GM12878 (cell line): ENCODE data around the gene EXOSC10. TPM values are rescaled to one million over a fixed set of nuclear protein-coding genes. Genes with fewer than 3 reads are reported as not detected.

Source experiments
- ATAC-seq: fragments of 200-7000 bp; cut with Tn5 transposase; 3 replicates; pipeline ENCODE4 v1.9.1; 2020; ENCODE audit warnings: mild to moderate bottlenecking, moderate library complexity
- BruUV-seq: library from RNA; stranded (reverse); fragments of 400-500 nt; replicated peaks from 2 replicates; lab custom pipeline; 2021; lab: Mats Ljungman, UMichigan
- CTCF ChIA-PET: fragments of 300-600 bp; sonication (Branson Sonifier 250); formaldehyde crosslinking; extraction: SDS; loops from one replicate; lab custom pipeline; 2021; ENCODE audit warnings: inconsistent platforms; lab: Yijun Ruan, JAX
- POLR2A ChIA-PET: fragments of 350-600 bp; formaldehyde crosslinking; extraction: SDS; loops from one replicate; lab custom pipeline; 2021; ENCODE audit warnings: inconsistent platforms; lab: Charles Lee
- RAD21 ChIA-PET: fragments of 300-600 bp; sonication (Branson Sonifier 250); formaldehyde crosslinking; loops from one replicate; lab custom pipeline; 2023; ENCODE audit warnings: antibody characterized with exemption; ENCODE audit not compliant: unreplicated experiment; lab: Charles Lee
- SMC1A ChIA-PET: fragments of 300-600 bp; sonication (Branson Sonifier 250); formaldehyde crosslinking; loops from one replicate; lab custom pipeline; 2023; ENCODE audit not compliant: unreplicated experiment, uncharacterized antibody; lab: Charles Lee
- DNase-seq: peaks from one replicate; pipeline ENCODE4 v3.0.0-alpha.2; 2011; ENCODE audit warnings: low read depth, low spot score
- FAIRE-seq: peaks from 3 replicates; lab custom pipeline; 2011; peaks lifted over from hg19 to GRCh38; lab: Jason Lieb, UNC
- H2AFZ ChIP-seq: 2 replicates; pipeline ENCODE4 v1.6.0; 2011; ENCODE audit warnings: low read depth, low read length, control low read depth; ENCODE audit not compliant: control insufficient read depth
- H3K27ac ChIP-seq: 2 replicates; pipeline ENCODE4 v1.5.1; 2011; ENCODE audit warnings: control low read depth; ENCODE audit not compliant: control insufficient read depth, insufficient read depth
- H3K27me3 ChIP-seq, 2 experiments: replicated peaks in 1 of 2; 2 replicates each; pipeline versions ENCODE4 v1.6.0 to v1.6.1; 2011; ENCODE audit warnings: low read length in 1 of 2; ENCODE audit not compliant: control insufficient read depth in 2 of 2, insufficient read depth in 2 of 2
- H3K36me3 ChIP-seq, 2 experiments: 2 replicates each; pipeline ENCODE4 v1.5.1; 2011; ENCODE audit warnings: low read length in 1 of 2; ENCODE audit not compliant: control insufficient read depth in 2 of 2, insufficient read depth in 2 of 2
- H3K4me1 ChIP-seq: 2 replicates; pipeline ENCODE4 v1.6.1; 2011; ENCODE audit warnings: mild to moderate bottlenecking, low read length, moderate library complexity, mixed read lengths; ENCODE audit not compliant: control insufficient read depth, insufficient read depth
- H3K4me2 ChIP-seq: 2 replicates; pipeline ENCODE4 v1.6.0; 2011; ENCODE audit warnings: control low read depth; ENCODE audit not compliant: control insufficient read depth, insufficient read depth
- H3K4me3 ChIP-seq: fragments of 200-600 bp; sonication (generic); 2 replicates; pipeline ENCODE4 v1.5.1; 2016
- H3K79me2 ChIP-seq: 2 replicates; pipeline ENCODE4 v1.6.0; 2011; ENCODE audit warnings: low read length; ENCODE audit not compliant: control insufficient read depth, insufficient read depth
- H3K9ac ChIP-seq: 2 replicates; pipeline ENCODE4 v1.8.0; 2011; ENCODE audit warnings: low read length, control low read depth, mixed read lengths; ENCODE audit not compliant: control insufficient read depth, insufficient read depth
- H3K9me3 ChIP-seq: replicated peaks from 3 replicates; pipeline ENCODE4 v1.5.1; 2011; ENCODE audit warnings: mild to moderate bottlenecking, low read length; ENCODE audit not compliant: control insufficient read depth, insufficient read depth
- H4K20me1 ChIP-seq: 2 replicates; pipeline ENCODE4 v1.6.0; 2011; ENCODE audit not compliant: control insufficient read depth, insufficient read depth
- CHD1 ChIP-seq: IDR thresholded peaks from 2 replicates; pipeline ENCODE4 v1.6.1; 2012; ENCODE audit warnings: low read depth, low read length, improper control_type of control experiment
- CHD2 ChIP-seq: IDR thresholded peaks from 2 replicates; pipeline ENCODE4 v1.6.1; 2011; ENCODE audit warnings: low read depth, low read length, improper control_type of control experiment, borderline replicate concordance
- FOS ChIP-seq: IDR thresholded peaks from 3 replicates; pipeline ENCODE4 v1.6.1; 2011; ENCODE audit warnings: borderline replicate concordance; ENCODE audit not compliant: insufficient read length; ENCODE audit errors: extremely low read depth
- KDM1A ChIP-seq: fragments of 200-600 bp; sonication (generic); IDR thresholded peaks from 2 replicates; pipeline ENCODE4 v1.6.1; 2016; ENCODE audit warnings: borderline replicate concordance
- NFIC ChIP-seq: IDR thresholded peaks from 2 replicates; pipeline ENCODE4 v1.6.1; 2012; ENCODE audit warnings: low read depth, mild to moderate bottlenecking, inconsistent platforms, low read length, moderate library complexity
- SUPT20H ChIP-seq: IDR thresholded peaks from 2 replicates; pipeline ENCODE4 v1.6.1; 2011; ENCODE audit warnings: low read depth, mild to moderate bottlenecking, low read length, moderate library complexity, borderline replicate concordance; ENCODE audit not compliant: control insufficient read depth
- ZBTB40 ChIP-seq: fragments of 450-650 bp; IDR thresholded peaks from 2 replicates; pipeline ENCODE4 v1.6.1; 2016; ENCODE audit warnings: mild to moderate bottlenecking, moderate library complexity, borderline replicate concordance
- WGBS: methylation state at CpG from one replicate; pipeline ENCODE4 v1.1.6; 2016; ENCODE audit warnings: low lambda C conversion rate; ENCODE audit not compliant: insufficient replicate concordance, insufficient coverage; ENCODE audit errors: missing lambda C conversion rate; 5-methylcytosine and 5-hydroxymethylcytosine counted together
- in situ Hi-C: fragments of 300-500 bp; cut with MboI; formaldehyde crosslinking; loops from 9 replicates; pipeline ENCODE4 v1.14.3; 2018; ENCODE audit warnings: mixed read lengths
- intact Hi-C: fragments of 100-400 bp; cut with micrococcal nuclease; formaldehyde crosslinking; loops from one replicate; pipeline ENCODE4 v1.14.2; 2022; ENCODE audit not compliant: unreplicated experiment
- polyA plus RNA-seq, 11 experiments: library from polyadenylated mRNA; depleted of rRNA in 4 of 11; unstranded in 6 of 11; stranded (reverse) in 5 of 11; fragments of >200 nt; fragmentation: Nextera tagmentation in 4 of 11; fragmentation: Illumina TruSeq in 1 of 11; extraction: Ambion mirVana in 4 of 11; extraction: Trizol in 1 of 11; gene quantifications; 1 replicate in 1 of 11; 2 replicates in 10 of 11; pipeline versions ENCODE4 v1.2.1 to v1.2.3, GENCODE V29; 2011 to 2016; ENCODE audit warnings: inconsistent platforms in 2 of 11, missing spikeins in 2 of 11, low read depth in 1 of 11
- total RNA-seq, 4 experiments: library from RNA; depleted of rRNA in 3 of 4; stranded (reverse); fragments of >200 nt in 3 of 4; fragmentation: Illumina TruSeq in 1 of 4; extraction: Trizol in 1 of 4; gene quantifications; 2 replicates each; pipeline versions ENCODE4 v1.2.1 to v1.2.3, GENCODE V29; 2013 to 2021
- TF ChIP-seq, protein P1 (sequence below): fragments of 450-650 bp; IDR thresholded peaks from 2 replicates; pipeline ENCODE4 v1.6.1; 2014; ENCODE audit warnings: mild to moderate bottlenecking
- TF ChIP-seq, protein P2 (sequence below): fragments of 450-650 bp; IDR thresholded peaks from 2 replicates; pipeline ENCODE4 v1.6.1; 2018; ENCODE audit warnings: mild to moderate bottlenecking, low read depth, moderate library complexity; ENCODE audit not compliant: partially characterized antibody
- TF ChIP-seq, protein P3 (sequence below): fragments of 450-650 bp; IDR thresholded peaks from 2 replicates; pipeline ENCODE4 v1.6.1; 2017; ENCODE audit warnings: mild to moderate bottlenecking, moderate library complexity

Gene EXOSC10
- total and polyA plus RNA-seq, 10 of the 15 experiments (the other 5 are each of a cell fraction or from before 2014, with no cell fraction given): 16.2 to 86.5 (median 66.4) TPM

GRCh38 chr1:11129649-11130390 lies 30.2 kb upstream of the EXOSC10 start:
- H3K4me2 ChIP-seq: no peak overlapping the region
- FAIRE-seq (no peak), DNase-seq (no peak), ATAC-seq (no peak)
- ChIA-PET SMC1A (no interaction called here), CTCF (interaction anchor here (0.6 kb wide), 1 partner anchor 53 kb away, joined by 3 read pairs; no protein-coding TSS in a partner anchor), RAD21 (no interaction called here), POLR2A (interaction anchor here (0.5 kb wide), 2 partner anchors 543 to 781 kb away, joined by 3 to 4 read pairs; no protein-coding TSS in a partner anchor)
- no peaks in the 10 kb centered on the region for H3K9me3 ChIP-seq
- H3K9ac ChIP-seq: no peak overlapping the region
- in situ Hi-C loops: no loop called here
- no peaks in the 10 kb centered on the region for H3K4me1 ChIP-seq
- WGBS: 97% methylated on average over 15 of the region's 15 CpGs
- no TSS peak for BruUV-seq
- H3K27me3 ChIP-seq: no peaks in the 10 kb centered on the region
- no peaks in the 10 kb centered on the region for H3K79me2 ChIP-seq
- H3K4me3 ChIP-seq: no peak overlapping the region
- H3K36me3 ChIP-seq: peaks cover 21 to 31% of the 10 kb centered on the region in 2 experiments
- intact Hi-C loops: no loop called here
- H2AFZ ChIP-seq: no peak overlapping the region
- H4K20me1 ChIP-seq: no peaks in the 10 kb centered on the region
- H3K27ac ChIP-seq: no peak overlapping the region
- TF ChIP-seq, protein P1, sequence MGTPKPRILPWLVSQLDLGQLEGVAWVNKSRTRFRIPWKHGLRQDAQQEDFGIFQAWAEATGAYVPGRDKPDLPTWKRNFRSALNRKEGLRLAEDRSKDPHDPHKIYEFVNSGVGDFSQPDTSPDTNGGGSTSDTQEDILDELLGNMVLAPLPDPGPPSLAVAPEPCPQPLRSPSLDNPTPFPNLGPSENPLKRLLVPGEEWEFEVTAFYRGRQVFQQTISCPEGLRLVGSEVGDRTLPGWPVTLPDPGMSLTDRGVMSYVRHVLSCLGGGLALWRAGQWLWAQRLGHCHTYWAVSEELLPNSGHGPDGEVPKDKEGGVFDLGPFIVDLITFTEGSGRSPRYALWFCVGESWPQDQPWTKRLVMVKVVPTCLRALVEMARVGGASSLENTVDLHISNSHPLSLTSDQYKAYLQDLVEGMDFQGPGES: no peak
- TF ChIP-seq NFIC (no peak), KDM1A (no peak), CHD1 (no peak), FOS (no peak), ZBTB40 (no peak), CHD2 (no peak), SUPT20H (no peak)
- TF ChIP-seq, protein P2, sequence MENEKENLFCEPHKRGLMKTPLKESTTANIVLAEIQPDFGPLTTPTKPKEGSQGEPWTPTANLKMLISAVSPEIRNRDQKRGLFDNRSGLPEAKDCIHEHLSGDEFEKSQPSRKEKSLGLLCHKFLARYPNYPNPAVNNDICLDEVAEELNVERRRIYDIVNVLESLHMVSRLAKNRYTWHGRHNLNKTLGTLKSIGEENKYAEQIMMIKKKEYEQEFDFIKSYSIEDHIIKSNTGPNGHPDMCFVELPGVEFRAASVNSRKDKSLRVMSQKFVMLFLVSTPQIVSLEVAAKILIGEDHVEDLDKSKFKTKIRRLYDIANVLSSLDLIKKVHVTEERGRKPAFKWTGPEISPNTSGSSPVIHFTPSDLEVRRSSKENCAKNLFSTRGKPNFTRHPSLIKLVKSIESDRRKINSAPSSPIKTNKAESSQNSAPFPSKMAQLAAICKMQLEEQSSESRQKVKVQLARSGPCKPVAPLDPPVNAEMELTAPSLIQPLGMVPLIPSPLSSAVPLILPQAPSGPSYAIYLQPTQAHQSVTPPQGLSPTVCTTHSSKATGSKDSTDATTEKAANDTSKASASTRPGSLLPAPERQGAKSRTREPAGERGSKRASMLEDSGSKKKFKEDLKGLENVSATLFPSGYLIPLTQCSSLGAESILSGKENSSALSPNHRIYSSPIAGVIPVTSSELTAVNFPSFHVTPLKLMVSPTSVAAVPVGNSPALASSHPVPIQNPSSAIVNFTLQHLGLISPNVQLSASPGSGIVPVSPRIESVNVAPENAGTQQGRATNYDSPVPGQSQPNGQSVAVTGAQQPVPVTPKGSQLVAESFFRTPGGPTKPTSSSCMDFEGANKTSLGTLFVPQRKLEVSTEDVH: no peak
- TF ChIP-seq, protein P3, sequence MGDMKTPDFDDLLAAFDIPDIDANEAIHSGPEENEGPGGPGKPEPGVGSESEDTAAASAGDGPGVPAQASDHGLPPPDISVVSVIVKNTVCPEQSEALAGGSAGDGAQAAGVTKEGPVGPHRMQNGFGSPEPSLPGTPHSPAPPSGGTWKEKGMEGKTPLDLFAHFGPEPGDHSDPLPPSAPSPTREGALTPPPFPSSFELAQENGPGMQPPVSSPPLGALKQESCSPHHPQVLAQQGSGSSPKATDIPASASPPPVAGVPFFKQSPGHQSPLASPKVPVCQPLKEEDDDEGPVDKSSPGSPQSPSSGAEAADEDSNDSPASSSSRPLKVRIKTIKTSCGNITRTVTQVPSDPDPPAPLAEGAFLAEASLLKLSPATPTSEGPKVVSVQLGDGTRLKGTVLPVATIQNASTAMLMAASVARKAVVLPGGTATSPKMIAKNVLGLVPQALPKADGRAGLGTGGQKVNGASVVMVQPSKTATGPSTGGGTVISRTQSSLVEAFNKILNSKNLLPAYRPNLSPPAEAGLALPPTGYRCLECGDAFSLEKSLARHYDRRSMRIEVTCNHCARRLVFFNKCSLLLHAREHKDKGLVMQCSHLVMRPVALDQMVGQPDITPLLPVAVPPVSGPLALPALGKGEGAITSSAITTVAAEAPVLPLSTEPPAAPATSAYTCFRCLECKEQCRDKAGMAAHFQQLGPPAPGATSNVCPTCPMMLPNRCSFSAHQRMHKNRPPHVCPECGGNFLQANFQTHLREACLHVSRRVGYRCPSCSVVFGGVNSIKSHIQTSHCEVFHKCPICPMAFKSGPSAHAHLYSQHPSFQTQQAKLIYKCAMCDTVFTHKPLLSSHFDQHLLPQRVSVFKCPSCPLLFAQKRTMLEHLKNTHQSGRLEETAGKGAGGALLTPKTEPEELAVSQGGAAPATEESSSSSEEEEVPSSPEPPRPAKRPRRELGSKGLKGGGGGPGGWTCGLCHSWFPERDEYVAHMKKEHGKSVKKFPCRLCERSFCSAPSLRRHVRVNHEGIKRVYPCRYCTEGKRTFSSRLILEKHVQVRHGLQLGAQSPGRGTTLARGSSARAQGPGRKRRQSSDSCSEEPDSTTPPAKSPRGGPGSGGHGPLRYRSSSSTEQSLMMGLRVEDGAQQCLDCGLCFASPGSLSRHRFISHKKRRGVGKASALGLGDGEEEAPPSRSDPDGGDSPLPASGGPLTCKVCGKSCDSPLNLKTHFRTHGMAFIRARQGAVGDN: no peak
